Measurements from ENCODE around the gene LMO4.

Gene LMO4, protein sequence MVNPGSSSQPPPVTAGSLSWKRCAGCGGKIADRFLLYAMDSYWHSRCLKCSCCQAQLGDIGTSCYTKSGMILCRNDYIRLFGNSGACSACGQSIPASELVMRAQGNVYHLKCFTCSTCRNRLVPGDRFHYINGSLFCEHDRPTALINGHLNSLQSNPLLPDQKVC

DNA sequence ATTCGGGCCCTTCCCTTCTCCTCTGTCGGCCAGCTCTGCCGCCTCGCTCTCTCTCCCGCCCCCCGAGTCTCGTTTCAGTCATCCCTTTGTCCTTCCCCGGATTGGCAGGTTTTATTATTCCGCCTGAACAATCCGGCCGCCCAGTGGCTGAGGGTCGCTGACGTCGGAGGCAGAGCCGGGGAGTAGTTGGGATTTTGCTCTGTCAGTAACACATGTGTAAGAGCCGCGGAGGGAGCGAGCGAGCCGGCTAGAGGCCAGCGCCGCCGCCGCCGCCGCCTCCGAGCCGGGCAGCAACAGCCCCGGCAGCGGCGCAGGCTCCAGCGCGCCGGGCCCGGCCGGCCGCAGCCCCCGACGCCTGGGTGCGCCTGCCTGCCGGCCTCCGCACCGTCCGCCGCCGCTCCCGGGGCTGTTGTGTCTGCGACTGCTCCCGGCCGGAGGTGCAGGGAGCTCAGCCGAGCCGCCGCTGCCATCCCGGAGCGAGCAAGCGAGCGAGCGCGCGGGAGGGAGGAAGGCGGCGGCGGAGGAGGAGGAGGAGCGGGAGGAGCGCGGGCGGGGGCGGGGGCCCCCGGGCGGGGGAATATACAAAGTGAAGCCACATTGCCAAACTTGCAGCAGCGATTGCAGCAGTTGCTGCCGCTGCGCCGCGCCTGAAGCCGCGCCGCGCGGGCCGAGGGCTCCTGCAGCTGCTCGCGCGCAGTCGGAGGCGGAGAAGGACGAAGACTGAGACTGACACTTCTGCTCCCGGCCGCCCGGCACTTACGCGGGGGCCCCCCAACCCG is at the start of gene LMO4:
Gene LMO4, plus strand, starts transcription at position 609 of the 779 bp plus-strand sequence. CDS start 3,136 bp downstream, outside the sequence.
- peak; percentile 98 for DNase-seq

DNA sequence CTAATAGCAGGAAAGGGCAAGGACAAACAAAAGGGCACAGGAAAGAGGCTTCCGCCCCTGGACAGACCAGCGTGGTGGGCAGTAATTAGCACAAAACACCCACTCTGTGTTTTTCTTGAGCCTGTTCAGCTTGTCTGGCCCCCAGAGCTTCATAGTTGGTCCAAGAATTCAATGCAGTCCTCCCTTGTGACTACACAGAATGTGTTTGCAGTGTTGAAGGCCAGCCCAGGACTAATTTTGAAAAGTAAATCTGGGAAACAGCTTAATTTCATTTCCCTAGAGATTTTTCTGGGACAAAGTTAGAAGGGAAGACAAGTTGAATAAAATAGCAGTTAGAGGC is 49.2 kb upstream of the LMO4 start:
- DNase-seq = no peak

DNA sequence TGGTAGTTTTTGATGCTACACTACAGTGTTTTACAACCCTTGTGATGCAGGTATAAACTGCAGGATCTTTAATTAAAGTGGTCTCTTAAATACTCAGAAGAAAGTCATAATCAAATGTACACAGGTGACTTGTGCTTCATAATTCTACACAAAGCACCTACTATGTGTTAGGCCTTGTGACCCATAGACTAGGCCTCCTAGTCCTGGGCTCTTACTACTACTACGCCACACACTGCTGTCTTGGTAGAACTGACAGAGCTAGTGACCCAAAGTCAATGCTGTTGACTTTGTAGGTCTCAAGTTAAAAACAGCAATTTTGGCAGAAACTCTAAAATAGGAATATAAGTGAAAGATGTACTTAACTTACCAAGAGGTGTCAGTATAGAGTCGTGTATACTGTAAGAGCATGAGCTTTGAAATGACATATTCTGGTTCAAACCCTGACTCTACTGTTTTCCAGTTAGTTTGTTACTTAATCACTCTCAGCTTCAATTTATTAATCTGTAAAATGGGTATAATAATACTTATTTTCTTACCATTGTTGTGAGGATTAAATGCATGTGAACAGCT is 48.6 kb upstream of the LMO4 start:
- DNase-seq = peak; percentile 49

DNA sequence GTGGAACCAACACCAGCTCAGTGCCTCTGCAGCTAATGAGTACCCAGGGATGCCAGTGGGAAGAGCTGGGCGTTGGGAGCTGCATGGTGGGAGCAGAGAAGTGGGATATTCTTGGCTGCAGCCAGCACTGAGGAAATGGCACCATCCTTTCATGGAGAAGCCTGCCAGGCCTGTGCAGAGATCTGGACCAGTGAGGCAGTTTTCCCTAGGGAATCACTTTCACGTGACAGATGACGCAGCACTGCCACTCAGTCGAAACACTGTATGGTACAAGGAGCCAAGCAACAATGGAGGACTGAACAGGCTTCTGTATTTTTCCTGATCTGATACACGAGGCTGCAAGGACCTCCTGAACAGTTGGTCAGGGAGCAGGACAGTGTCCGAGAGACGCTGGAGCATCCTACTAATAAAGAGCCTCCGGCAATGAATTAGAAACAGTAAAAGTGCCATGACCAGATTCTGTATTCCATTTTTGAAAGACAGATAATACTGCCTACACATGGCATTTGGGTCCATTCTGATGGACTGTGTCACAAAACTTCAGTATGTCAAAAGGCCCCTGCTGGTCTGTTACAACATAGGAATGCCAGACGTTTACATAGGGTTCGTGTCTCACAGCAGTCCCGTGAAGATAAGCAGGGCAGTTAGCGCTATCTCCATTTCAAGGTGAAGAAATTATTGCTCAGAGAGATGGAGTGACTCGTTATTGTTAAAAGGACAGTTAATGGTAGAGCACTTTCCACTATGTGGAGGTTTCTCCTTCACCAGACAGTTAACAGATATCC is 44.0 kb upstream of the LMO4 start:
- DNase-seq = no peak

DNA sequence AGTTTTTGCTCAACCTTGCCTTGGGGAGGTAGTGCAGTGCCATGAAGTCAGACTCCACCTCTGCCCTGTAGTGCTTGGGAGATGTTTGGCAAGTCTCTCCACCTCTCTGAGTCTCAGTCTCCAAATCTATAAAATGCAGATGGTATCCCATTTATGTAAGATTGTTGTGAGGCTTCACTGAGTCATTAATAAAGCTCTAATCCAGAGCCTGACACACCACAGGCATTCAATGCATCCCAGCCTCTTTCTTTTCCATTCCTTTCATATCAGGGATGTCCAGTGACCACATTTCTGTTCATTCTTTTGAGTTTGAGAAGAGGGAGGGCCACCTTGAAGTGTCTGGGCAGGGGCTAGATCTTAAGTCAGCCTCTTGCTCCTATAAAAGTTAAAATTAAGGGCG is 37.6 kb upstream of the LMO4 start:
- DNase-seq = peak; percentile 43

DNA sequence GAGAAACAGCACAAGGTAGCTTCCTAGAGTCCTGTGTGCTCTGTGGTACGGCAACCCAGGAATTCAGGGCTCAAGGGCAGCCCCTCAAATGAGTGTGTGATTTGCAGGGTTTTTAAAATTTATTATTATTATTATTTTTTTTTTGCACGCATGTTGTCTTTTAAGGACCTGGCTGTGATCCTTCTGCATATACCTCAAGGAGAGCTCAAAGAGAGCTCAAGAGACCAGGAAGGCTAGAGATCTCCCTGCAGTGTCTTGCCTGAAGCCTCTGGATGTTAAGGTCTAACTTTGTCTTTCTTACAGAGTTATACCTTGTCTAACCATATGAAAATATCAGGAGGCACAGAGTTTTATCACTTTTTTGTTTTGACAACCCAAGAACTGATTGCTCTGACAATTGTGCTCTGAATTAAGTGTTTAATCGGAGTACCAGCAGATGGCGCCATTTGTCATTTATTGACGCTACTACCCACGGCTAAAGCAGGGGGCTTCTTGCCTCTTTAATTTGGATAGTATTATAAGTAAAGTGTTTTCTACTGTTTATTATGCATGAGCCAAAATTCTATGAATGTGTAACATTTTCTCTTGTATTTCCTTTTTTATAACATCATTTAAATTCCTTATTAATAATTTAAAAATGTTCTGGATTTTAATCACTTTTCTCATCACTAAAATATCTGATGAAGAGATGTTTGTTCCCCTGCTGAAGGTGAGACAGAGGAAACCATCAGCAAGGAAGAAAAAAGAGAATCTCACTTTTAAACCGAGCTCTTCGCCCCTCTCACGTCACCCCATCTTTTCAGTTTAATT is 35.8 kb upstream of the LMO4 start:
- peak; percentile 32 for DNase-seq

DNA sequence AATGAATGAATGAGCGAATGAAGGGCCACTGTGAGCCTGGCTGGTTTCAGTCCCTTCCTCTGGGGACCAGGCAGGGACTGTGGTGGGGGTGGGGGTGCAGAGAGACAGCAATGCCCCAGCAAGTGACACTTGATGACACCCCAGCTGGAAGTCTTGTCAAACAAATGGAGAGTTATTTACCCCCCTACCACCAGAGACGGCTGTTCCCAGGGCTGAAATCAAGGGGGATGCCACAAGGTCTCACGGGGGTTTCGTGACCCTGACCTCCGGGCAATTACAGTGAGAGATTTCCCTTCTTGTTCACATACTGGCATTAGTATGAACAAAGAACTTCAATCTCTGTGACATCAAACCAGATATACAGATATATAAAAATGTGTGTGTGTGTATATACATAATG is 34.0 kb upstream of the LMO4 start:
- no peak for DNase-seq

DNA sequence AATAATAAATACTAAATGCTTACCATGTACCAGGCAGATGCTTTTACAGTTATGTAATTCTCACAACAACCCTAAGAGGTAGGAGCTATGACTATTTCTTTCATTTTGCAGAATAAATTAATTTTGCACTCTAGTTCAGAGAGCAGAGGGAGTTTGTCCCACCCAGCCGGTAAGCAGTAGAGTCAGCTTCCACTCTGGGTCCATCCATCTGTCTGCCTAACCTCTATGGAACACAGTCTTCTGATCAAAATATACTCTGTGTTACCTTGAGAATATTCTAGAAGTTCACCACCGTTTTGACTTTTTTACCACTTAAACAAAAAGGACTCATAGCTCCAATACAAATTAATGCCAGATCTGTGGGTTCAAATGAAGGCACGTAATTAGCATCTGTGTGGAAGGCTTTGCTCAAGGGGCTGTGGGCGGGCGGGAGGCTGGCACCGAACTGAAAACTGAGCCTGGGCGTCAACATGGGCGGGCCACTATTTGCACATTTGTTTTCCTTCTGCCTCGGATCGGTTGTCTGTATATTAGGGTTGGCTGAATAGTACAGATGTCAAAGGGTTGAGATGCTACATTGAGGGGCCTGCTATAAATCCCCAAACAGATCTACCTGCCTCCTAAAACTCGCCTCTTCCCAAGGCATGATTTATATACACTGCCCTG is 33.1 kb upstream of the LMO4 start:
- DNase-seq = no peak

DNA sequence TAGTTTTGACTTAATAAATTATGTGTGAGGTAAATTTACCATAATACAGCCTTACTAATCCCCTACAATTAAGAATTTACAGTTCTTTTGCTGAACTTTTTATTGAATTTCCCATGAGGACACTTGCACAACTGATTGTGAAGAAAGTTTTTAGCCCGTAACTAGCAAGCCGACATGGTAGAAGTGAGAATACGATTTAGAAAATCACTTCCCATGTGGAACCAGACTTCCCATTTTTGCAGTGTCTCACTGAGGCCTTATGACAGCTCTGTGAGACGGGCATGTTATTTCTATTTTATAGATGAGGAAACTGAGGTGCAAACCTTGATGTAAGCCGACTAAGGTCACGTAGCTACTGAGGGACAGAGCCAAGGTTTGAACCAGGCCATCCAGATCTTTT is 32.5 kb upstream of the LMO4 start:
- DNase-seq = no peak

DNA sequence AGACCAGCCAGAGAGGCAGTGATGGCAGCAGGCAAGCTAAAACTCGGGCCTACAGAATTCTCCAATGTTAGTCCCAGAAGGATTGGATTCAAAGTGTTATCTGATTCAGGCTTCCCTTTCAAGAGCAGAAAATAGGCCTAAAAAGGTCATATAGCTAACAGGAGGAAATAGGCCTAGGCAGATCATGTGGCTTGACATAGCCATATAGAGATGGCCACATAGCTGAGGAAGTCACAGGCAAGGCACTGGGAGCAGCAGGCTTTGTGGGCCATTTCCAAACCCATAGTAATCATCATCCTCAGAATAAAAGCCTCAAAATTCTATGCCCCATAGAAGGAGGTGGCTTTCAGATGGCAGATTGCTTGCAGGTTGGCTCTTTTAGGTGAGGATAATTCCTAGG is 29.0 kb upstream of the LMO4 start:
- no peak for DNase-seq

DNA sequence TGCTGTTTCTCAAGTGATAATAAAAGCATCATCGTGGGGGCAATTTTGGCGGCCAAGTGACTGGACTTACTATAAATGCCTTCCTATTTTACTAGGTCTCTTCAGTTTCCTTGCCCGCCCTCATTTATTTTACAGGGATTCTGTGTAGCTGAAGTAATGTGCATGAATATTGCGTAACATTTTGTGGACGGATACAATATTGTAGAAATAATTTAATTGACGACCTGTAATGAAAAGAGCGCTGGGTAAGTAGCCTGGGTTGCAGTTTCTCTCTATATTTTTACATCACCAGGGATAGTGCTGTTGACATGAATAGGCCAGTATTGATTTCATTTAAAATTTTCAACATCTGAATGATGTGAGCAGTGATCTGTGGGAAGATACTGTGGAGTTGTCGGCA is 28.1 kb upstream of the LMO4 start:
- no peak for DNase-seq

DNA sequence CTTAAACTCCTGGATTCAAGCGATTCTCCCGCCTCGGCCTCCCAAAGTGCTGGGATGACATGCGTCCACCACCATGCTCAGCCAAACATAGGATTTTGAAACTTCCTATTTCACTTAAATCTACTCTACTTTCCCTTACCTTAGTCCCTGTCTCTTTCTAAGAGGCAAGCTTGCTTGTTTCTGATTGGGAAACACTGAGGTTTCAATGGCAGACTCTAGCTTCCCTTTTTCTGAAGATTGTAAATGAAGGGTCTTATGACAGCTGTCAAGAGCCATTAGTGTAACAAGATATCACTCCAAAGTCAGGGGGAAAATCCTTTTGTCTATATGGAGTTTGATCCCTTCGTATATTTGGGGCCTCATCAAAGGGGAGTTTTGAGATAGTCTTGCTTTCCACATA is 23.5 kb upstream of the LMO4 start:
- DNase-seq = no peak

DNA sequence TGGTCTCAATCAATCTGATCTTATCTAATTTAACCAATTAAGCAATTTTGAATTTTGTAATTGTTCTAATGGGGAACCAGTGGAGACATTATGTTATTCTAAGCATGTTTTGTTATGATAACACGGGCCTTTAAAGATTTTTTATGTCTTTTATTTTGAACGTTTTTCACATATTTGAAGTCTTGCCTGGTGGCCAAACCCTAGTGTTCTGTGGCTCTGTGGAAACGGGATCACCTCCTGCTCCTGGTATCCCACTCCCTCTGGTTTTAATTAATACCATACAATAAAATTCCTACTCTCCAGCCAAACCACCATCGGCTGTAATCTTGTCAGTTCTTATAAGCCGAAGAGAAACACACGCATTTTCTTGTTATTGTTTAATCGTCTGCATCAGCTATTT is 22.9 kb upstream of the LMO4 start:
- DNase-seq = no peak

DNA sequence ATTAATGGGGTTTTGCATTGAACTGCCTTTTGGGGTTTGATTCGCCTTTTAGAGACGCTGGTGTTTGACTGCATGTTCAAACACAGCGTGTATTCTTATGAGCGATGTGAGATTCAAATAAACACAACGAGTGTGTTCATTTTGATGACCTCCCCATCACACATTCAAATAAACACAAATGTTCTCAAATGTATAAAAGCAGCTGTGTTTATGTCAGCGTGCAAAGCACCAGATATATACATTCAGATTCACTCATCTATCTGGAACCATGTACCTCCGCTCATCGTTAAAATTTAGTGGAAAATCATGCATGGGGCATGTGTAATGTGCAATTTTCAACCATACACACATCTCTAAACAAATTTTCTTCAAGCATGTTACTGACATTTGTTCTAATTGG is 21.4 kb upstream of the LMO4 start:
- DNase-seq = no peak

DNA sequence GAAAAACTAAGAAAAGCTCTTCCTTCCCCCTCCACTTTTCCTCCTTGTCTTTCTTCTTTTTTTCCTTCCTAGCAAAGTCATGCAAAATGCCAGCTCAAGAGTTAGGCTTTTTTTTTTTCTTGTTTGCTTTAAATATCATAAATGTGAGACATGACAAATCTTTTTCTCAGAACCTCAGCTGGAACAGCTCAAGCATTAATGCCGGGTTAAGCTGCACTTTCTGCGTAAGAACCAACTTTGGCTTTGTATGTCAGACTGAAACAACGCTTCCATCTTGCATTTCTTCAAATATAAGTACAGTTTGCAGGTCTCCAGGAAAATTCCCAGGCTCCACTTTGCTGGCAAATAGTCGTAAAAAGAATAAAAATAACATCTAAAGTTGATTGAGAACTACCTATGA is 20.7 kb upstream of the LMO4 start:
- DNase-seq = no peak

DNA sequence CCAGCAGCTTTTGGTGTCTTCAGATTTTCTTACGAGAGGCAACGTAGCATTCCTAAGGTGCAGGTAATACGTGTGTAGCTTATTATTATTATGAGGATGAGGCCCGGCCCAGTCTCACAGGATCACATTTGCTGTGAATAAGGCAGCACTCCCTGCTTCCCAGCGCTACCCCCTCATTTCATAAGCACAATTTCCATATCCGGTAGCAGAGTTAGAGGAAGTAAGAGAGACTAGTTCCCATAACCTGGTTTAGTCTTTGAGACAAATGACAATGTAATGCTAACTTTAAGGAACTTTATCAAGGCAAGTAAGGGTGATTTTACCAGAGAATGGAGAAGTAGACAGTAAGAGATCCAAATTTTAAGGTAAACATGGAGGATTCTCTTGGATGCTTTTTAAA is 14.6 kb upstream of the LMO4 start:
- DNase-seq = no peak

DNA sequence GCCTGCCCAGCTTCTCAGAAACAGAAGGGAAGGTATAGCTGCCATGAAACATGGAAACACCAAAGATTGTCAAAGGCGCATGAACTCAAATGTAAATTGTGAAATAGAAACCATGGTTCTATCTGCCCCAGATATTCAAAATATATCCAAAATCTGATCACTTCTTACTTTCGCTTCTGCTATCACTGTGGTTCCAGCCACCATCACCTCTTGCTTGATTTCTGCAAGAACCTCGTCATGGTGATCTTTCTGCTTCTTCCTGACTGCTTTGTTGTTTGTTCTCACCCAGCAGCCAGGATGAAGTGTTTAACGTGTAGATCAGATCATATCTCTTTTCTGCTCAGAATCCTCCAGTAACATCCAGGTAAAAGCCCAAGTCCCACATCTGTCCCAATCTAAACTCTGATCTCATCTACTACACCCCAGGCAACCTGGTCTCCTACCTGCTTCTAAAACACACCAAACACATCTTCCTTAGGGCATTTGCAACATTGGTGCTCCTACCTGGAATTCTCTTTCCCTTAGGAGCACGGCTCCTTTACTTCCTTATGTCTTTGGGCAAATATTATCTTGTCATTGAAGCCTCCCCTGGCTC is 10.5 kb upstream of the LMO4 start:
- no peak for DNase-seq

DNA sequence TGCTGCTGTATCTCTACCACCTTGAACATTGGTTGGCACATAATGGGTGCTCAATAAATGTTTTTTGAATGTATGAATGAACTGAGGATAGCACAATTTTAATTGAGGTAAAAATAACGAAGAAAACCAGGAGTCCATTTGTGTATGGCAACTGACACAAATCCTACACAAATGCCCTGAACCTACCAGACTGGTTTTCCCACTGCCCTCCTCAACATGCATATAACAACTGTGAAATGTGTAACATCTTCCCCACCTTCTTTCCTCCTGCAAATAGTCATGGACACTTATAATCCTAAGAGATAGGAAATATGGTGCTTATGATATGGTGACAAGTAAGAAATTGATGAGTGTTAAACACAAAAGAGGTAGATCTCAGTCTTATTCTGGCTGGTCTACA is 9.9 kb upstream of the LMO4 start:
- DNase-seq = no peak

DNA sequence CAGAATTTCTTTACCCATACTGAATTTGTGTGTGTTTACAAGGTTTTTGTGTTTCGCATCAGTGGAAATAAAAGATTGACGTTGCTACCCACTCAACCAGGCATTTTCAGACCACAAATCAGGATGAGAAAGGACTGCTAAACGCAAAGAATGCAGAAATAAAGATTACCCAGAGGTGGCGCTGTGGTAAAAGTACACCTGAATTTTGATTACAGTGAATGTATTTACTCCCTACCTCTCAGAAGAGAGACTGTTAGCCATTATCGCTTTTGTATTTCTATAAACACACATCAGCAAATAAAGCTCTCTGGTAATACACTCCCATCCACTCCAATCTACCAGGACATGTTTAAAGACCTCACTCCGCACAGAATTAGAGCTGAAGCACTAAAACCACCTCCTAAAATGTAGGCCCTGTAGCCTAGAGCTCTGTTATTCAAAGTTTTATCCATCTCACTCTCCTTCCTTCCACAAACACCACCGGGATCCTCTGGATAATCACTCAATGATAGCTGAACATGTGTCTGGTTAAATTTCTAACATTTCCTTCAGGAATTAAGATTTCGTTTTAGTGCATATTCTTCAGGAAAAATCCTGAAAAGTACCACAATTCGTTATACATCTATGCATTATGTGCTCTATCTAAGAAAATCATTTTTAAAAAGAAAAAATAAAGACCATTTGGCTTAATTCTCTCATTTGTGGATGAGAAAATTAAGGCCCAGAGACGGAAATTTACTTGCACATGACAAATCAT is 2.5 kb upstream of the LMO4 start:
- DNase-seq = peak; percentile 20

DNA sequence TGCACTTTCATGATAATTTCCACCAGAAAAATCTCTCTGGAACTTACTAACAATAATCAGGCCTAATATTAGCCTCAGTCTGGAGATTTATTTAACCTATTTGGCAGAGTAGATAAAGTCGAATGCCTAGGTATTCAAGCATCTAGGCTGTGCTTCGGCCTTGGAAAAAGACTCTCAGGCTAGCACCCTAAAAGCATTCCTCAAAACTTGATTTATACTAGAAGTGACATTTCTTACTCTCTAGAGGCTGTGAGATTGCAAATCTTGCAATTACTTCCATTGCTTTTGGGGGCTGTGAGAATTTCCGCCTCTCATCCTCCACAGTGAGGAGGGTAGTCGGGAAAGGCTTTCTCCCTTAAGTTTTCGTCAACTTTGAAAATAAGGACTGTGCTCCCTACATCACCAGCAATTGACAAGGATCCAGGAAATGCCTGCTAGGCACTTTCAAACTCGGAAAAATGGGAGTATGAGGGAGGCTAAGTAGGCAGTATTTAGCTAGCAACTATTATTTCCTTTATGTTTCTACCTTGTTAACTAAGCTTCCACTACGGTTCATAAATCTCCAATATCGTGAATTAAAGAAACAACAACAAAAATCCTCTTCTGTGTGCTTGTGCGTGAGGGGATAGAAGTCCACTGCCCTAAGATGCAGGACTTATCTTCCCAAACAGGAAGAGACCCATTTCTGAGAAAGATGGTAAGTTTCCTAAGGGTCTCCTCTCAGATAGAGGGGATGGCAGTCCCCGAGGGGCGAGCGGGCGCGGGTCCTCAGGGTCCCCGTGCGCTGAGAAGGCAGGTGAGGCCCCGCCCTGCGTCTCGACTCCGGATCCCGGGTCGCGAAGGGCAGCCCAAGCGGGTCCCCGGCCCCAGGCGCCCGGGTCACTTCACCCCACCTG is 1.1 kb upstream of the LMO4 start:
- DNase-seq = no peak

All from HCEC 1CT (cell line).